HL-60 (cell line): ENCODE results near the gene POLD3.
A peak's percentile ranks its signal among the peaks of the same experiment; 100 is the strongest.
"Not testable (repeated sequence)": the region's sequence is repeated elsewhere in the genome, so short reads cannot be mapped to it uniquely, and the experiment has no call there.

ENCODE experiments used
- DNase-seq, 2 experiments: peaks; one replicate each; pipeline ENCODE4 v3.0.0-alpha.2; 2010 to 2020; ENCODE audit warnings: low read depth in 1 of 2, low spot score in 1 of 2
- H3K27ac ChIP-seq: fragments of 250-450 bp; sonication (Bioruptor Pico); replicated peaks from 2 replicates; pipeline ENCODE4 v1.5.1; 2020; ENCODE audit warnings: mild to moderate bottlenecking, moderate library complexity
- H3K27me3 ChIP-seq: fragments of 250-450 bp; sonication (Bioruptor Pico); 2 replicates; pipeline ENCODE4 v1.5.1; 2021; ENCODE audit warnings: mild to moderate bottlenecking, moderate library complexity; ENCODE audit not compliant: insufficient read depth, poor library complexity, severe bottlenecking
- H3K4me3 ChIP-seq: replicated peaks from 2 replicates; pipeline ENCODE4 v1.5.1; 2011; ENCODE audit warnings: mild to moderate bottlenecking, control low read depth, low read length; ENCODE audit not compliant: insufficient read depth
- GABPA ChIP-seq: IDR thresholded peaks from 2 replicates; pipeline ENCODE4 v1.6.1; 2012; ENCODE audit warnings: low read depth
- POLR2AphosphoS5 ChIP-seq: IDR thresholded peaks from 2 replicates; pipeline ENCODE4 v1.6.1; 2012; ENCODE audit warnings: low read depth
- SPI1 ChIP-seq: IDR thresholded peaks from 2 replicates; pipeline ENCODE4 v1.6.1; 2012; ENCODE audit warnings: low read depth, mild to moderate bottlenecking, borderline replicate concordance
- TF ChIP-seq, protein P1 (sequence below): IDR thresholded peaks from one replicate; pipeline ENCODE4 v1.5.1; 2011; ENCODE audit warnings: low read length, control low read depth, inconsistent platforms; ENCODE audit not compliant: insufficient read depth
- TF ChIP-seq, protein P2 (sequence below): IDR thresholded peaks from 2 replicates; pipeline ENCODE4 v1.6.1; 2012; ENCODE audit warnings: low read depth; ENCODE audit not compliant: insufficient replicate concordance

The POLD3 gene

DNA sequence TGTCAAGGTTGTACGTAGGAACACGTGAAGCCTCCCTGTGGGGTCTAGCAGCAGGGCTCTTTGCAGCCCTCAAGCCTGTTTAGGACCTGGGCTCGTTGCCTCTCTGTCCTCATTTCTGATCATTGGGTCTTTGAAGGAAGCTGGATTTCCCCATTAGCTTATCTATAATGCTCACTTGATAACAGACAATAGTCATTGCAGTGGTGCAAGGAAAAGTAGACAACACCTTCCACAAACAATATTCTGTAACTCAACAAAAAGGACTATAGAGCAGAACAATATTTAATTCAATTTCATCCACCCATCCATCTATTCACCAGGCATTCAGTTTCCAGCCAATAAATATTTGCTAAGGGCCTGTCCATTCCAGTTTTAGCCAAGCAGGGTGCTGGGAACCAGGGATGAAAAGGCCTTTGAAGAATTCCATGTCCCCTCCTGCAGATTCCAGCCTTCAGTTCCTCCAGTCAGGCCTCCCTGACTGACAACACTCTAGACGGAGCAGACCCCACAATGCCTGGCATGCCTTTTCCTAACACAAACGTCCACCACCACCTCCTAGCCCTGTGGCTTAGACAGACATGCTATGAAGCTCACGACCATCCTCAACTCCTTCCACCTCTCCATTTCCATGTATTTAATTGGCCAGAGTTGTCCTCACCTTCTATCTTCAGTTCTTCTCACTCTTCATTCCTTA, 12.7 kb upstream of the POLD3 start:
- no peak overlapping the region for H3K4me3 ChIP-seq
- H3K27ac ChIP-seq = no peak overlapping the region
- TF ChIP-seq POLR2AphosphoS5 (no peak), GABPA (no peak), SPI1 (no peak)
- TF ChIP-seq, protein P1, sequence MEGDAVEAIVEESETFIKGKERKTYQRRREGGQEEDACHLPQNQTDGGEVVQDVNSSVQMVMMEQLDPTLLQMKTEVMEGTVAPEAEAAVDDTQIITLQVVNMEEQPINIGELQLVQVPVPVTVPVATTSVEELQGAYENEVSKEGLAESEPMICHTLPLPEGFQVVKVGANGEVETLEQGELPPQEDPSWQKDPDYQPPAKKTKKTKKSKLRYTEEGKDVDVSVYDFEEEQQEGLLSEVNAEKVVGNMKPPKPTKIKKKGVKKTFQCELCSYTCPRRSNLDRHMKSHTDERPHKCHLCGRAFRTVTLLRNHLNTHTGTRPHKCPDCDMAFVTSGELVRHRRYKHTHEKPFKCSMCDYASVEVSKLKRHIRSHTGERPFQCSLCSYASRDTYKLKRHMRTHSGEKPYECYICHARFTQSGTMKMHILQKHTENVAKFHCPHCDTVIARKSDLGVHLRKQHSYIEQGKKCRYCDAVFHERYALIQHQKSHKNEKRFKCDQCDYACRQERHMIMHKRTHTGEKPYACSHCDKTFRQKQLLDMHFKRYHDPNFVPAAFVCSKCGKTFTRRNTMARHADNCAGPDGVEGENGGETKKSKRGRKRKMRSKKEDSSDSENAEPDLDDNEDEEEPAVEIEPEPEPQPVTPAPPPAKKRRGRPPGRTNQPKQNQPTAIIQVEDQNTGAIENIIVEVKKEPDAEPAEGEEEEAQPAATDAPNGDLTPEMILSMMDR = no peak
- TF ChIP-seq, protein P2, sequence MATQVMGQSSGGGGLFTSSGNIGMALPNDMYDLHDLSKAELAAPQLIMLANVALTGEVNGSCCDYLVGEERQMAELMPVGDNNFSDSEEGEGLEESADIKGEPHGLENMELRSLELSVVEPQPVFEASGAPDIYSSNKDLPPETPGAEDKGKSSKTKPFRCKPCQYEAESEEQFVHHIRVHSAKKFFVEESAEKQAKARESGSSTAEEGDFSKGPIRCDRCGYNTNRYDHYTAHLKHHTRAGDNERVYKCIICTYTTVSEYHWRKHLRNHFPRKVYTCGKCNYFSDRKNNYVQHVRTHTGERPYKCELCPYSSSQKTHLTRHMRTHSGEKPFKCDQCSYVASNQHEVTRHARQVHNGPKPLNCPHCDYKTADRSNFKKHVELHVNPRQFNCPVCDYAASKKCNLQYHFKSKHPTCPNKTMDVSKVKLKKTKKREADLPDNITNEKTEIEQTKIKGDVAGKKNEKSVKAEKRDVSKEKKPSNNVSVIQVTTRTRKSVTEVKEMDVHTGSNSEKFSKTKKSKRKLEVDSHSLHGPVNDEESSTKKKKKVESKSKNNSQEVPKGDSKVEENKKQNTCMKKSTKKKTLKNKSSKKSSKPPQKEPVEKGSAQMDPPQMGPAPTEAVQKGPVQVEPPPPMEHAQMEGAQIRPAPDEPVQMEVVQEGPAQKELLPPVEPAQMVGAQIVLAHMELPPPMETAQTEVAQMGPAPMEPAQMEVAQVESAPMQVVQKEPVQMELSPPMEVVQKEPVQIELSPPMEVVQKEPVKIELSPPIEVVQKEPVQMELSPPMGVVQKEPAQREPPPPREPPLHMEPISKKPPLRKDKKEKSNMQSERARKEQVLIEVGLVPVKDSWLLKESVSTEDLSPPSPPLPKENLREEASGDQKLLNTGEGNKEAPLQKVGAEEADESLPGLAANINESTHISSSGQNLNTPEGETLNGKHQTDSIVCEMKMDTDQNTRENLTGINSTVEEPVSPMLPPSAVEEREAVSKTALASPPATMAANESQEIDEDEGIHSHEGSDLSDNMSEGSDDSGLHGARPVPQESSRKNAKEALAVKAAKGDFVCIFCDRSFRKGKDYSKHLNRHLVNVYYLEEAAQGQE = no peak
- no peaks in the 10 kb centered on the region for H3K27me3 ChIP-seq
- no peak for DNase-seq

DNA sequence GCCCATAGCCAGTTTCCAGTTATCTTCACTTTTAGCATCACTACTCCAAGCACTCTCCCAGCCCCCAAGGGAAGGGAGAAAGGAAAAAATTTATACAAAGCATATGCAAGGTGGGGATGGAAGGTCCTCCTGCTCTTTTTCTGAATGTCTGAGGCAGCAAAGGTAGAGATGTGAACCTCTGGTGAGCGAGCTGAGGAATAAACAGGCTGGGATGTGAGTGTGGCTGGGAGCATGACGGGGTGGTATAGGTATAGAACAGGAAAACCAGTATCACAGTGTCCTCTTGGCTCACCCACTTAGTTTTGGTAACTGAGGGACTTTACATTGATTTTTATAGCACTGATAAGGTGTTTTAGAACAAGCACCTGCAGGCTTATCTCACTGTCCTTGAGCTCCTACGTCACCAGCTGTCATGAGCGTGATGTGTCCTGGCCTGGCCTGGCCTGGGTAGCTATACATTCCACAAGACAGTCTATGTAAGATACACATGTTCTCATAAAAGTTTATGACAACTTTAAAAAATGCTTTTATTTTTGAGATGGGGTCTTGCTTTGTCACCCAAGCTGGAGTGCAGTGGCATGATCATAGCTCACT, 10.3 kb upstream of the POLD3 start:
- no peak overlapping the region for H3K4me3 ChIP-seq
- H3K27me3 ChIP-seq = no peaks in the 10 kb centered on the region
- TF ChIP-seq SPI1 (no peak), GABPA (no peak)
- TF ChIP-seq, protein P1 = no peak
- peak overlapping the region; percentile 85 for H3K27ac ChIP-seq
- DNase-seq = no peak

DNA sequence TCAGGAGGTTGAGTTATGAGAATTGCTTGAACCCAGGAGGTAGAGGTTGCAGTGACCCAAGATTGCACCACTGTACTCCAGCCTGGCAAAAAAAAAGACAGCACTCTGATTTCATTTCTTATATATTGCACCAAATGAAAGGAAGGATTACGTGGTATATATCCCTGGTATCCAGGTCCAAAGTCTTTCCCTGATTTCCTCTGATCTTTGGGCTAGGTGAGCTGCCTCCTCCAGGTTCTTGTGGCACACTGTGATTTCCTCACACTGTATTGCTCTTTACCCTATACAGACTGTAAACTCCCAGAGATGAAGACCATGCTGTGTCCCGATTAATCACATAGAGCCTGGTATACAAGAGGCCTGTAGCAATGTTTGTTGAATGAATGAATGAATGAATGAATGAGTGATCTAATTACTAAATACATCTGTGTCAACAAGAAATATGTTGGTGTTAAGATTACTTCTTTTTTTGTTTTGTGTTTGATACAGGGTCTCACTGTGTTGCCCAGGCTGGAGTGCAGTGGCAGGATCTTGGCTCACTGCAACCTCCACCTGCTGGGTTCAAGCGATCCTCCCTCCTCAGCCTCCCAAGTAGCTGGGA, 9.3 kb upstream of the POLD3 start:
- no peak for DNase-seq
- H3K4me3 ChIP-seq = no peak overlapping the region
- TF ChIP-seq POLR2AphosphoS5 (no peak), GABPA (no peak)
- TF ChIP-seq, protein P1 = no peak
- no peak overlapping the region for H3K27ac ChIP-seq
- H3K27me3 ChIP-seq = no peaks in the 10 kb centered on the region

DNA sequence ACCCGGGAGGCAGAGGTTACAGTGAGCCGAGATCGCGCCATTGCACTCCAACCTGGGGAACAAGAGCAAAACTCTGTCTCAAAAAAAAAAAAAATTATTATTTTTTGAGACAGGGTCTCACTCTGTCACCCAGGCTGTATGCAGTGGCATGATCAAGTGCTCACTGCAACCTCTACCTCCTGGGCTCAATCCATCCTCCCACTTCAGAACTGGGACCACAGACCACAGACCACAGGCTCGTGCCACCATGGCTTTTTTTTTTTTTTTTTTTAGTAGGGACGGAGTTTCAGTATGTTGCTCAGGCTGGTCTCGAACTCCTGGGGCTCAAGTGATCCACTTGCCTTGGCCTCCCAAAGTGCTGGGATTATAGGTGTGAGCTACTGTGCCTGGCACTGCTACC, 1.9 kb upstream of the POLD3 start:
- peak in 1 of 2 experiments; percentile 14 for DNase-seq
- H3K4me3 ChIP-seq, H3K27ac ChIP-seq, H3K27me3 ChIP-seq: not testable (repeated sequence)

DNA sequence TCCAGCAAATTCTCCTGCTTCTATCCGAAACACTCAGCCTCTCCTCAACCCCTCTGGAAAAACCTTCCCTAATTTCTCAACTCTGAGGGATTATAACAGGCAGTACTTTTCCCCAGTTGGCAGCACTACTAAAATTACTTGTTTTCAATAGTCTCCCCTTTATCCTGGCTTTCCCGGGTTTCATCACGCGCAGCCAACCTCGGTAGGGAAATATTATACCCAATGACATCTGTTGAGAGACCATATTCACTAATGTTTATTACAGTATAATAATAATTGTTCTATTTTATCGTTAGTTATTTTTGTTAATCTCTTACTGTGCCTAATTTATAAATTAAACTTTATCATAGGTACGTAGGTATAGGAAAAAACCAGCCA, 330 bp upstream of the POLD3 start:
- H3K27ac ChIP-seq = peak overlapping the region; percentile 87
- TF ChIP-seq POLR2AphosphoS5 (no peak), SPI1 (no peak), GABPA (no peak)
- TF ChIP-seq, protein P2 = no peak
- TF ChIP-seq, protein P1 = no peak
- H3K27me3 ChIP-seq = no peaks in the 10 kb centered on the region
- DNase-seq = no peak
- peak overlapping the region; percentile 100 for H3K4me3 ChIP-seq
